Measurements from ENCODE around the gene KCTD14. TPM values are rescaled to one million over a fixed set of nuclear protein-coding genes. Genes with fewer than 3 reads are reported as not detected.

Gene KCTD14
- total and polyA plus RNA-seq, 2 of the 4 experiments (the other 2 are of a cell fraction) = 0.90 to 0.97 TPM

DNA sequence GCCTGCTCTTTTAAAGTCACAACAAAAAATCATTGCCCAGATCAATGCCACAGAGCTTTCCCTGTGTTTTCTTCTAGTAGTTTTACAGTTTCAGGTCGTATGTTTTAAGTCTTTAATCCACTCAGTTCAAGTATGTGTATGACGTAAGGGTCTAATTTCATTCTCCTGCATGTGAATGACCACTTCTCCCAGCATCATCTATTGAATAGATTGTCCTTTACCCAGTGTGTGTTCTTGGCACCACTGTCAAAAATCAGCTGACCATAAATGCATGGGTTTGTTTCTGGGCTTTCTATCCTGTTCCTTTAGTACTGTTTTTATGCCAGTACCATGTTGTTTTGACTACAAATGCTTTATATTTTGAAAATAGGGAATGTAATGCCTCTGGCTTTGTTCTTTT is 56.7 kb downstream of the KCTD14 start:
- Histone ChIP-seq H2AK9ac (replicated peaks; ENCODE audit: low read depth, low read length, poor library complexity) (no peak overlapping the region), H2BK20ac (ENCODE audit: low read depth, low read length) (no peak overlapping the region), H4K20me1 (ENCODE audit: insufficient read depth, low read length) (no peaks in the 10 kb centered on the region), H4K8ac (ENCODE audit: low read depth in 2 of 2, low read length in 2 of 2) (no peak overlapping the region), H3K27ac (ENCODE audit: insufficient read depth, low read length) (no peak overlapping the region), H3K14ac (replicated peaks; ENCODE audit: low read depth, low read length) (no peak overlapping the region), H2BK15ac (ENCODE audit: low read depth, low read length) (no peak overlapping the region), H2BK120ac (ENCODE audit: low read depth, low read length) (no peak overlapping the region), H3K56ac (ENCODE audit: extremely low read depth, insufficient read depth, low read length) (no peak overlapping the region), H3K4ac (ENCODE audit: low read depth, low read length) (no peak overlapping the region), H3K9me1 (ENCODE audit: insufficient read depth, low read length) (no peaks in the 10 kb centered on the region), H2AK5ac (ENCODE audit: low read depth, low read length) (no peak overlapping the region), H3K18ac (ENCODE audit: low read depth, low read length) (no peak overlapping the region), H3K23ac (ENCODE audit: low read depth, low read length) (no peak overlapping the region), H4K91ac (ENCODE audit: insufficient read depth, low read depth, low read length) (no peak overlapping the region), H3K4me1 (ENCODE audit: control insufficient read depth, insufficient read depth, low read length) (no peaks in the 10 kb centered on the region), H2AFZ (replicated peaks; ENCODE audit: low read length, poor library complexity) (no peak overlapping the region), H3K4me2 (ENCODE audit: low read depth, low read length) (no peak overlapping the region), H2BK5ac (ENCODE audit: low read depth, low read length, poor library complexity, severe bottlenecking) (no peak overlapping the region), H3K79me1 (ENCODE audit: low read depth in 1 of 2, low read length in 2 of 2) (no peaks in the 10 kb centered on the region; a peak in 1 of 4 replicates), H4K5ac (ENCODE audit: low read depth, low read length) (no peak overlapping the region), H3K36me3 (ENCODE audit: control insufficient read depth, insufficient read depth, low read length) (peaks cover 5% of the 10 kb centered on the region), H3K9ac (ENCODE audit: low read depth, low read length) (no peak overlapping the region), H3K4me3 (ENCODE audit: insufficient read depth, low read depth, low read length) (no peak overlapping the region), H3K27me3 (ENCODE audit: control insufficient read depth, insufficient read depth, low read length) (no peaks in the 10 kb centered on the region), H3K9me3 (ENCODE audit: control insufficient read depth, insufficient read depth, low read length) (no peaks in the 10 kb centered on the region)
- POLR2A ChIA-PET (ENCODE audit: unreplicated experiment) = no interaction called here
- ATAC-seq (ENCODE audit: low read depth) (no peak), DNase-seq (no peak)
- CTCF ChIA-PET = no interaction called here
- TF ChIP-seq RAD21 (IDR thresholded peaks at IDR 0.05; ENCODE audit: low read length) = no peak
- TF ChIP-seq NFE2L2 (IDR thresholded peaks at IDR 0.05; ENCODE audit: low read depth, low read length) = no peak
- no peak for TF ChIP-seq RFX5 (IDR thresholded peaks at IDR 0.05; ENCODE audit: low read depth, low read length)
- no peak for TF ChIP-seq SMC3 (IDR thresholded peaks at IDR 0.05; ENCODE audit: low read depth, low read length)
- no peak for TF ChIP-seq FOS (IDR thresholded peaks at IDR 0.05; ENCODE audit: low read depth, low read length)
- TF ChIP-seq CEBPB (IDR thresholded peaks at IDR 0.05; ENCODE audit: low read depth, low read length) = no peak
- TF ChIP-seq MAZ (IDR thresholded peaks at IDR 0.05; ENCODE audit: borderline replicate concordance, low read depth, low read length) = no peak
- TF ChIP-seq, protein P1, sequence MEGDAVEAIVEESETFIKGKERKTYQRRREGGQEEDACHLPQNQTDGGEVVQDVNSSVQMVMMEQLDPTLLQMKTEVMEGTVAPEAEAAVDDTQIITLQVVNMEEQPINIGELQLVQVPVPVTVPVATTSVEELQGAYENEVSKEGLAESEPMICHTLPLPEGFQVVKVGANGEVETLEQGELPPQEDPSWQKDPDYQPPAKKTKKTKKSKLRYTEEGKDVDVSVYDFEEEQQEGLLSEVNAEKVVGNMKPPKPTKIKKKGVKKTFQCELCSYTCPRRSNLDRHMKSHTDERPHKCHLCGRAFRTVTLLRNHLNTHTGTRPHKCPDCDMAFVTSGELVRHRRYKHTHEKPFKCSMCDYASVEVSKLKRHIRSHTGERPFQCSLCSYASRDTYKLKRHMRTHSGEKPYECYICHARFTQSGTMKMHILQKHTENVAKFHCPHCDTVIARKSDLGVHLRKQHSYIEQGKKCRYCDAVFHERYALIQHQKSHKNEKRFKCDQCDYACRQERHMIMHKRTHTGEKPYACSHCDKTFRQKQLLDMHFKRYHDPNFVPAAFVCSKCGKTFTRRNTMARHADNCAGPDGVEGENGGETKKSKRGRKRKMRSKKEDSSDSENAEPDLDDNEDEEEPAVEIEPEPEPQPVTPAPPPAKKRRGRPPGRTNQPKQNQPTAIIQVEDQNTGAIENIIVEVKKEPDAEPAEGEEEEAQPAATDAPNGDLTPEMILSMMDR (conservative IDR thresholded peaks at IDR 0.05; ENCODE audit: low read depth, low read length) = no peak
- TF ChIP-seq MXI1 (IDR thresholded peaks at IDR 0.05; ENCODE audit: borderline replicate concordance, low read depth, low read length) = no peak
- TF ChIP-seq, protein P2, sequence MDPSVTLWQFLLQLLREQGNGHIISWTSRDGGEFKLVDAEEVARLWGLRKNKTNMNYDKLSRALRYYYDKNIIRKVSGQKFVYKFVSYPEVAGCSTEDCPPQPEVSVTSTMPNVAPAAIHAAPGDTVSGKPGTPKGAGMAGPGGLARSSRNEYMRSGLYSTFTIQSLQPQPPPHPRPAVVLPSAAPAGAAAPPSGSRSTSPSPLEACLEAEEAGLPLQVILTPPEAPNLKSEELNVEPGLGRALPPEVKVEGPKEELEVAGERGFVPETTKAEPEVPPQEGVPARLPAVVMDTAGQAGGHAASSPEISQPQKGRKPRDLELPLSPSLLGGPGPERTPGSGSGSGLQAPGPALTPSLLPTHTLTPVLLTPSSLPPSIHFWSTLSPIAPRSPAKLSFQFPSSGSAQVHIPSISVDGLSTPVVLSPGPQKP (IDR thresholded peaks at IDR 0.05; ENCODE audit: borderline replicate concordance, low read depth, low read length) = no peak
- TF ChIP-seq BHLHE40 (IDR thresholded peaks at IDR 0.05; ENCODE audit: low read depth, low read length) = no peak
- TF ChIP-seq MAFK (IDR thresholded peaks at IDR 0.05; ENCODE audit: low read depth, low read length) = no peak
- TF ChIP-seq, protein P3, sequence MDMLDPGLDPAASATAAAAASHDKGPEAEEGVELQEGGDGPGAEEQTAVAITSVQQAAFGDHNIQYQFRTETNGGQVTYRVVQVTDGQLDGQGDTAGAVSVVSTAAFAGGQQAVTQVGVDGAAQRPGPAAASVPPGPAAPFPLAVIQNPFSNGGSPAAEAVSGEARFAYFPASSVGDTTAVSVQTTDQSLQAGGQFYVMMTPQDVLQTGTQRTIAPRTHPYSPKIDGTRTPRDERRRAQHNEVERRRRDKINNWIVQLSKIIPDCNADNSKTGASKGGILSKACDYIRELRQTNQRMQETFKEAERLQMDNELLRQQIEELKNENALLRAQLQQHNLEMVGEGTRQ (IDR thresholded peaks at IDR 0.05; ENCODE audit: low read depth, low read length) = no peak
- in situ Hi-C loops (cut with MboI; ENCODE audit: low sequenced_read_pairs) = no loop called here
- dilution Hi-C loops (cut with HindIII; ENCODE audit: low sequenced_read_pairs, unreplicated experiment) = no loop called here
- no CpG with 5 or more reads among the region's 2 CpGs for WGBS, 2 experiments (ENCODE audit: extremely low coverage in 2 of 2, insufficient read length in 1 of 2)
- intact Hi-C loops (cut with micrococcal nuclease) = no loop called here
- BruUV-seq (replicated peaks) = no TSS peak
